SK-N-SH (cell line): ENCODE results near the gene SMAD7. TPM values are rescaled to one million over a fixed set of nuclear protein-coding genes. Genes with fewer than 3 reads are reported as not detected.

ENCODE experiments used
- CTCF ChIA-PET: fragments of 300-600, 350-600 bp; formaldehyde crosslinking; extraction: SDS; loops from one replicate; lab custom pipeline; 2021; lab: Yijun Ruan, JAX
- POLR2A ChIA-PET: fragments of 350-600 bp; sonication (Branson Sonifier 250); formaldehyde crosslinking; extraction: SDS; loops from one replicate; lab custom pipeline; 2020; ENCODE audit warnings: antibody characterized with exemption, inconsistent platforms; lab: Yijun Ruan, JAX
- DNase-seq: peaks from one replicate; pipeline ENCODE4 v3.0.0; 2012
- H2AFZ ChIP-seq: fragments of 200-600 bp; sonication (generic); 2 replicates; pipeline ENCODE4 v1.8.1; 2016; ENCODE audit warnings: antibody characterized with exemption, mild to moderate bottlenecking, low read depth
- H3F3A ChIP-seq: fragments of 200-600 bp; sonication (generic); replicated peaks from 2 replicates; pipeline ENCODE3; 2016; ENCODE audit warnings: antibody characterized with exemption, mild to moderate bottlenecking; ENCODE audit not compliant: insufficient read depth
- H3K27ac ChIP-seq, 2 experiments: fragments of 200-500 bp in 1 of 2; fragments of 200-600 bp in 1 of 2; sonication (Bioruptor generic) in 1 of 2; sonication (generic), shearing (Covaris generic) in 1 of 2; 2 replicates each; pipeline versions ENCODE4 v1.5.1 to v1.6.1; 2014 to 2016; ENCODE audit warnings: low read depth in 2 of 2, inconsistent platforms in 1 of 2, low read length in 1 of 2, mild to moderate bottlenecking in 1 of 2, mixed read lengths in 1 of 2
- H3K27me3 ChIP-seq: fragments of 200-600 bp; sonication (generic), shearing (Covaris generic); 2 replicates; pipeline ENCODE4 v1.6.1; 2016; ENCODE audit warnings: mixed run types; ENCODE audit not compliant: insufficient read depth
- H3K36me3 ChIP-seq, 2 experiments: fragments of 200-500 bp in 1 of 2; fragments of 200-600 bp in 1 of 2; sonication (Bioruptor generic) in 1 of 2; sonication (generic) in 1 of 2; replicated peaks in 1 of 2; 2 replicates each; pipeline versions ENCODE3 to v1.5.1; 2014 to 2016; ENCODE audit warnings: low read length in 1 of 2, mild to moderate bottlenecking in 1 of 2; ENCODE audit not compliant: insufficient read depth in 2 of 2, control insufficient read depth in 1 of 2
- H3K4me1 ChIP-seq, 2 experiments: fragments of 200-500 bp in 1 of 2; fragments of 200-600 bp in 1 of 2; sonication (Bioruptor generic) in 1 of 2; sonication (generic), shearing (Covaris generic) in 1 of 2; 2 replicates each; pipeline versions ENCODE4 v1.5.1 to v1.6.1; 2014 to 2016; ENCODE audit warnings: low read depth in 1 of 2, low read length in 1 of 2, mixed run types in 1 of 2; ENCODE audit not compliant: insufficient read depth in 2 of 2, control insufficient read depth in 1 of 2
- H3K4me2 ChIP-seq: fragments of 200-600 bp; sonication (generic), shearing (Covaris generic); 2 replicates; pipeline ENCODE4 v1.6.1; 2017; ENCODE audit warnings: mixed run types
- H3K4me3 ChIP-seq, 2 experiments: fragments of 200-500 bp in 1 of 2; fragments of 200-600 bp in 1 of 2; sonication (Bioruptor generic) in 1 of 2; sonication (generic), shearing (Covaris generic) in 1 of 2; 2 replicates each; pipeline versions ENCODE4 v1.5.1 to v1.8.1; 2014 to 2016; ENCODE audit warnings: low read depth in 2 of 2, inconsistent platforms in 1 of 2, low read length in 1 of 2, mild to moderate bottlenecking in 1 of 2, mixed read lengths in 1 of 2, moderate library complexity in 1 of 2
- H3K79me2 ChIP-seq: fragments of 200-600 bp; sonication (generic); 2 replicates; pipeline ENCODE4 v1.8.1; 2017; ENCODE audit warnings: mild to moderate bottlenecking; ENCODE audit not compliant: insufficient read depth
- H3K9ac ChIP-seq: fragments of 200-600 bp; sonication (generic); 2 replicates; pipeline ENCODE4 v1.6.1; 2017; ENCODE audit warnings: mixed run types
- H3K9me2 ChIP-seq: fragments of 200-600 bp; sonication (generic); 2 replicates; pipeline ENCODE4 v1.6.1; 2017; ENCODE audit warnings: mixed run types
- H3K9me3 ChIP-seq: fragments of 200-600 bp; sonication (generic); 2 replicates; pipeline ENCODE4 v1.6.1; 2017; ENCODE audit warnings: mixed run types, mild to moderate bottlenecking, moderate library complexity
- H4K20me1 ChIP-seq: fragments of 200-600 bp; sonication (generic); 2 replicates; pipeline ENCODE4 v1.6.1; 2017; ENCODE audit warnings: mild to moderate bottlenecking, mixed run types; ENCODE audit not compliant: insufficient read depth
- GABPA ChIP-seq: IDR thresholded peaks from 2 replicates; pipeline ENCODE4 v1.4.0; 2012; ENCODE audit warnings: low read depth, mild to moderate bottlenecking
- JUND ChIP-seq: IDR thresholded peaks from 2 replicates; pipeline ENCODE4 v1.4.0; 2012
- MEF2A ChIP-seq: IDR thresholded peaks from 2 replicates; pipeline ENCODE4 v1.4.0; 2012; ENCODE audit warnings: low read depth, borderline replicate concordance
- PBX3 ChIP-seq: IDR thresholded peaks from 2 replicates; pipeline ENCODE4; 2012
- RAD21 ChIP-seq: IDR thresholded peaks from 2 replicates; pipeline ENCODE4 v1.6.1; 2012; ENCODE audit warnings: mild to moderate bottlenecking, low read length
- RCOR1 ChIP-seq: fragments of 150-350 bp; IDR thresholded peaks from 2 replicates; pipeline ENCODE4 v1.6.1; 2017; ENCODE audit warnings: antibody characterized with exemption, low read length
- REST ChIP-seq: IDR thresholded peaks from 2 replicates; pipeline ENCODE4 v1.6.1; 2012; ENCODE audit warnings: mild to moderate bottlenecking, low read depth, low read length, moderate library complexity
- RXRA ChIP-seq: IDR thresholded peaks from 2 replicates; pipeline ENCODE4 v1.4.0; 2012; ENCODE audit warnings: low read depth, mild to moderate bottlenecking, borderline replicate concordance
- TCF12 ChIP-seq: IDR thresholded peaks from 2 replicates; pipeline ENCODE4 v1.4.0; 2012
- TEAD4 ChIP-seq: IDR thresholded peaks from 2 replicates; pipeline ENCODE4 v1.4.0; 2012; ENCODE audit warnings: mild to moderate bottlenecking, borderline replicate concordance; ENCODE audit not compliant: insufficient read depth
- YY1 ChIP-seq: IDR thresholded peaks from 2 replicates; pipeline ENCODE4 v1.4.0; 2012; ENCODE audit warnings: low read depth, mild to moderate bottlenecking
- whole genome bisulfite sequencing: methylation state at CpG from one replicate; pipeline ENCODE4 v1.1.6; 2017; ENCODE audit warnings: low lambda C conversion rate; 5-methylcytosine and 5-hydroxymethylcytosine counted together
- polyA plus RNA-seq, 3 experiments: library from polyadenylated mRNA; depleted of rRNA; stranded (reverse); fragments of >200 nt; gene quantifications; 2 replicates each; pipeline ENCODE4 v1.2.3, GENCODE V29; 2012
- TF ChIP-seq, protein P1 (sequence below): fragments of 150-350 bp; IDR thresholded peaks from 2 replicates; pipeline ENCODE4 v1.6.1; 2016; ENCODE audit warnings: mild to moderate bottlenecking, low read depth, low read length

Gene SMAD7
- polyA plus RNA-seq, 1 of the 3 experiments (the other 2 are of a cell fraction): 20.0 TPM

GRCh38 chr18:48935433-48935774 lies 15.4 kb downstream of the SMAD7 start:
- Histone ChIP-seq H3K4me1 (peaks cover 80 to 83% of the 10 kb centered on the region in 2 experiments), H3K4me2 (peak overlapping the region; percentile 84), H3K27me3 (no peaks in the 10 kb centered on the region), H3F3A (peaks cover 71% of the 10 kb centered on the region), H3K9ac (peak overlapping the region; percentile 52; the same call in 1 of the 2 replicates), H3K27ac (peak overlapping the region; percentile 91 to 93), H3K36me3 (peaks cover 12 to 39% of the 10 kb centered on the region in 2 experiments), H2AFZ (no peak overlapping the region), H3K9me3 (no peaks in the 10 kb centered on the region), H3K4me3 (no peak overlapping the region; a peak in 1 of 4 replicates), H4K20me1 (peaks cover 94% of the 10 kb centered on the region), H3K79me2 (peaks cover 100% of the 10 kb centered on the region), H3K9me2 (no peaks in the 10 kb centered on the region)
- 82% methylated on average over 6 of the region's 9 CpGs for WGBS
- no peak for TF ChIP-seq RXRA
- no peak for TF ChIP-seq YY1
- no peak for DNase-seq
- ChIA-PET POLR2A (no interaction called here), CTCF (no interaction called here)

GRCh38 chr18:48934723-48935432 lies 15.9 kb downstream of the SMAD7 start:
- DNase-seq: no peak
- WGBS: 54% methylated on average over 14 of the region's 14 CpGs
- ChIA-PET CTCF (interaction anchor here (0.6 to 0.8 kb wide), 2 partner anchors 34 to 40 kb away, joined by 3 read pairs; no protein-coding TSS in a partner anchor), POLR2A (no interaction called here)
- TF ChIP-seq PBX3: no peak
- TF ChIP-seq GABPA: peak; percentile 37; the same call in 1 of the 2 replicates
- Histone ChIP-seq H3K4me1 (peaks cover 80 to 85% of the 10 kb centered on the region in 2 experiments), H3K27ac (peak overlapping the region; percentile 91 to 93), H3K9me3 (no peaks in the 10 kb centered on the region), H3K4me3 (no peak overlapping the region; a peak in 1 of 4 replicates), H3K27me3 (no peaks in the 10 kb centered on the region), H3K79me2 (peaks cover 100% of the 10 kb centered on the region), H3K9ac (peak overlapping the region; percentile 52; the same call in 1 of the 2 replicates), H3K4me2 (peak overlapping the region; percentile 84), H4K20me1 (peaks cover 93% of the 10 kb centered on the region), H3K36me3 (peaks cover 12 to 34% of the 10 kb centered on the region in 2 experiments), H2AFZ (no peak overlapping the region), H3F3A (peaks cover 71% of the 10 kb centered on the region), H3K9me2 (no peaks in the 10 kb centered on the region)

GRCh38 chr18:48934415-48934722 lies 16.4 kb downstream of the SMAD7 start:
- H3K4me3 ChIP-seq: no peak overlapping the region
- POLR2A ChIA-PET: no interaction called here
- peaks cover 93% of the 10 kb centered on the region for H4K20me1 ChIP-seq
- peak overlapping the region; percentile 84 for H3K4me2 ChIP-seq
- H2AFZ ChIP-seq: no peak overlapping the region
- H3F3A ChIP-seq: peaks cover 72% of the 10 kb centered on the region
- H3K27me3 ChIP-seq: no peaks in the 10 kb centered on the region
- no peaks in the 10 kb centered on the region for H3K9me3 ChIP-seq
- peaks cover 12 to 33% of the 10 kb centered on the region in 2 experiments for H3K36me3 ChIP-seq
- H3K9ac ChIP-seq: peak overlapping the region; percentile 27; the same call in 1 of the 2 replicates
- H3K9me2 ChIP-seq: no peaks in the 10 kb centered on the region
- 90% methylated on average over 3 of the region's 3 CpGs for WGBS
- DNase-seq: no peak
- peaks cover 100% of the 10 kb centered on the region for H3K79me2 ChIP-seq
- CTCF ChIA-PET: interaction anchor here (0.6 to 0.8 kb wide), 2 partner anchors 34 to 40 kb away, joined by 3 read pairs; no protein-coding TSS in a partner anchor
- H3K27ac ChIP-seq: peak overlapping the region; percentile 91 to 93
- H3K4me1 ChIP-seq: peaks cover 85% of the 10 kb centered on the region in 2 experiments
- no peak for TF ChIP-seq MEF2A
- TF ChIP-seq TCF12: no peak
- TF ChIP-seq RCOR1: no peak
- no peak for TF ChIP-seq RAD21
- TF ChIP-seq, protein P1, sequence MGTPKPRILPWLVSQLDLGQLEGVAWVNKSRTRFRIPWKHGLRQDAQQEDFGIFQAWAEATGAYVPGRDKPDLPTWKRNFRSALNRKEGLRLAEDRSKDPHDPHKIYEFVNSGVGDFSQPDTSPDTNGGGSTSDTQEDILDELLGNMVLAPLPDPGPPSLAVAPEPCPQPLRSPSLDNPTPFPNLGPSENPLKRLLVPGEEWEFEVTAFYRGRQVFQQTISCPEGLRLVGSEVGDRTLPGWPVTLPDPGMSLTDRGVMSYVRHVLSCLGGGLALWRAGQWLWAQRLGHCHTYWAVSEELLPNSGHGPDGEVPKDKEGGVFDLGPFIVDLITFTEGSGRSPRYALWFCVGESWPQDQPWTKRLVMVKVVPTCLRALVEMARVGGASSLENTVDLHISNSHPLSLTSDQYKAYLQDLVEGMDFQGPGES: no peak
- no peak for TF ChIP-seq PBX3
- no peak for TF ChIP-seq RXRA
- TF ChIP-seq JUND: no peak
- TF ChIP-seq TEAD4: no peak
- TF ChIP-seq REST: no peak
